ENCODE measurements around the gene PARP16.
A peak's percentile ranks its signal among the peaks of the same experiment; 100 is the strongest.

PARP16 gene

GRCh38 chr15:65328506-65329287, 42.0 kb upstream of the PARP16 start:
- TF ChIP-seq GATA3 (IDR thresholded peaks at IDR 0.05; ENCODE audit: low read depth, low read length) (no peak), GATA2 (IDR thresholded peaks at IDR 0.05; ENCODE audit: low read depth, low read length) (no peak)

DNA sequence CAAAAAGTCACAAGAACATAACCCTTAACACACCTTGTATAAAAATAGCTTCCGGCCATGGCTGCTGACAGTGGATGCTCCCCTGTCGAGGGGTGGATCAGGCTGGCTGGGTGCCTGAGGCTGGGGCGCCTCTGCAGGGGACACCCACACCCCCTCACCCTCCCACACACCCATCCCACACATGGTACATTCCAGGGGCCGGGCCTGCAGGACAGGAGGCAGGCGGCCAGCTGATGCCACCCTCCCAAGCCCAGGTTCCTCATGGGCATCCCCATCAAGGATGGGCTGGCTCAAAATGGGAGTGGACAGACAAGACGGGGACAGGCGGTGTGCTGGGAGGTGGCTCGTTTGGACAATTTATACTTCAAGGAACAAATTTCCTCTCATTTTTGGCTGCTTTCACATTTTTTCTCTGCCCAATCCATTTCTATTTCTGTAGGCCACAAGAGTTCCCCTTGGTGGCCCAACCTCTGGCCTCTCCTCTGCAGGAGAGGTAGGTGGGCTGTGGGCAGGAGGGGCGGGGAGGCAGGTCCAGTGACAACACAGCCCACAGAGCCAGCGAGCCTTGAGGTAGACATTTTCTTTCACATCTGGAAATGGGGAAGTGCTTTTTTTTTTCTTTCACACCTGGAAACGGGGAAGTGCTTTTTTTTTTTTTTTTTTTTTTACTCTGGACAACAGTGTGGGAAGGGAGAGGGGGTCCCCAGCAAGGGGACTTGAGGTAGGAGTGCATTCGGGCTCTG, 41.1 kb upstream of the PARP16 start:
- no peak for TF ChIP-seq GATA2 (IDR thresholded peaks at IDR 0.05; ENCODE audit: low read depth, low read length)
- TF ChIP-seq GATA3 (IDR thresholded peaks at IDR 0.05; ENCODE audit: low read depth, low read length) = no peak

GRCh38 chr15:65326818-65327217, 40.1 kb upstream of the PARP16 start:
- TF ChIP-seq GATA3 (IDR thresholded peaks at IDR 0.05; ENCODE audit: low read depth, low read length) (no peak), GATA2 (IDR thresholded peaks at IDR 0.05; ENCODE audit: low read depth, low read length) (no peak)

DNA sequence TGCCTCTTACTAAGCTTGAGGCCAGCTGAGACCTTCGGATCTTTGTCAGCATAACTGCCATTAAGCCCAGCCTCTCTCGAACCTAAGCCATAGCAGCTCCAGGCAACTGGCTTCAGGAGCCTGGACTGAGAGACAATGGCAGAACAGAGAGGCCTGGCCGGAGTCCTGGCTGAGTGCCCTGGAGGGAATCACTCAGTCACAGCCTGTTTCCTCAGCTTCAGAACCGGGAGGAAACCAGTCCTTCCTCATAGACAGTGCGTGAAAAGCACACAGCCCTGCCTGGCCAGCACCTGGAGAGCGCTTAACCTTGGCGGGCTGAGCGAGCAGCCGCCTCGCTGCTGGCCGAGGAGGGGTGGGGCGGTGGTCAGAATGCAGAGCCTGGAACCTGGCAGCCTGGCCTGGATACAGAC, 39.4 kb upstream of the PARP16 start:
- TF ChIP-seq GATA2 (IDR thresholded peaks at IDR 0.05; ENCODE audit: low read depth, low read length) (no peak), GATA3 (IDR thresholded peaks at IDR 0.05; ENCODE audit: low read depth, low read length) (no peak)

DNA sequence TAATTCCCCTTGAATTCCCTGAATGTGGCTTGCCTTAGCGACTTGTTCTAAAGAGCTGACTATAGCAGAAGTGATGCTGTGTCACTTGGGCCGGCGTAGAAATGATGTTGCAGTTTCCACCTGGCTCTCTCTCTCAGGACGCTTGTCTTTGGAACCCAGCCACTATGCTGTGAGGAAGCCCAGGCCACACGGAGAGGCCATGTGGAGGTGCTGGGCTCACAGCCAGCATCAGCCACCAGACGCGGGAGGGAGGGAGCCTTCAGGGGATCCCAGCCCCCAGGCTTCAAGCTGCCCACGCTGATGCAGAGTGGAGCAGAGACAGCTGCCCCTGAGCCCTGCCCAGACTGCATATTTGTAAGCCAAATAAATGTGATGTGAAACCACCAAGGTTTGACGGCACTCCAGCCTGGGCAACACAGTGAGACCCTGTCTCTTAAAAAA, 36.4 kb upstream of the PARP16 start:
- peak; percentile 27; the same call in 1 of the 2 replicates for TF ChIP-seq GATA2 (IDR thresholded peaks at IDR 0.05; ENCODE audit: low read depth, low read length)
- no peak for TF ChIP-seq GATA3 (IDR thresholded peaks at IDR 0.05; ENCODE audit: low read depth, low read length)

GRCh38 chr15:65318870-65319356, 32.2 kb upstream of the PARP16 start:
- TF ChIP-seq GATA2 (IDR thresholded peaks at IDR 0.05; ENCODE audit: low read depth, low read length) (no peak), GATA3 (IDR thresholded peaks at IDR 0.05; ENCODE audit: low read depth, low read length) (no peak)

DNA sequence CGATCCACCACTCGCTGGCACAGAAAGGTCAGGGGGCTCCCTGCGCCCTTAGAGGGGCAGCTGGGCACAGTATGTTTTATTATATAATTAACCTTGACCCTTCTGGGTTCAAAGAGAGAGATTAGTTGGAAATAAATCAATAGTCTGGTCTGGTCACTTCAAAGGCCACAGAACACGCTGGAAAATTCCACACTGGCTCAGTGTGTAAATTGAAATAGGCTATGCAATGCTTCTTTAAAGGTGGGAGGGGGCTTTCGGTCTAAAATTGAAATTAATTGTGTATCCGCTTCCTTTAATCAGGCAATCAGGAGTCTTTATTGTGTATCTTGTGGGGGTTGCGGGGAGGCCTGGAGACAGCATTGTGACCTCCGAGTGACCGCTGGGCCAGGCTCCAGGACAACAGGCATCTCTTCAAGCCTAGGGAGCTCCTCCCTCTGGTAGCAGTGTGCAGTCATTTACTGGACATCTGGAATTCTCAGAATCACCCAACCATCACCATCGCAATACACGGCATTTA, 25.8 kb upstream of the PARP16 start:
- TF ChIP-seq GATA2 (IDR thresholded peaks at IDR 0.05; ENCODE audit: low read depth, low read length) (no peak; the same call in 1 of the 2 replicates), GATA3 (IDR thresholded peaks at IDR 0.05; ENCODE audit: low read depth, low read length) (no peak)

DNA sequence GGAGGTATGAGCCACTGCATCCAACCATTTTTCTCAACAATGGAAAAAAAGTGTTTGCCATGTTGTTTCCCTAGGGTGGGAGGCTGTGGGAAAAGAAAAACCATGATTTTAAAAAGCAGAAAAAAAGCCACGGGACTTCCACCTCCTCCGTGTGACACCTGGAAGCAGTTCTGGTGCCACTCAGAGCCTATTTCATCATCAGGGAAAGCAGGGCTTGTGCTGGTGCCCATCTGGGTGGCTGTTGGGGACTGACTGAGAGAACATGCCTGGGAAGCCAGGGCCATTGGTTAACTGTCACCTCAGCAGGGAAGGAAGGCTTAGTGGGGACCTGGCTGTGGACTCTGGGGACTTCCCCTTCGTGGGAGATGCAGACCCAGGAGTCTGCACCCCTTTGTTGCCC, 25.1 kb upstream of the PARP16 start:
- no peak for TF ChIP-seq GATA3 (IDR thresholded peaks at IDR 0.05; ENCODE audit: low read depth, low read length)
- no peak for TF ChIP-seq GATA2 (IDR thresholded peaks at IDR 0.05; ENCODE audit: low read depth, low read length)

DNA sequence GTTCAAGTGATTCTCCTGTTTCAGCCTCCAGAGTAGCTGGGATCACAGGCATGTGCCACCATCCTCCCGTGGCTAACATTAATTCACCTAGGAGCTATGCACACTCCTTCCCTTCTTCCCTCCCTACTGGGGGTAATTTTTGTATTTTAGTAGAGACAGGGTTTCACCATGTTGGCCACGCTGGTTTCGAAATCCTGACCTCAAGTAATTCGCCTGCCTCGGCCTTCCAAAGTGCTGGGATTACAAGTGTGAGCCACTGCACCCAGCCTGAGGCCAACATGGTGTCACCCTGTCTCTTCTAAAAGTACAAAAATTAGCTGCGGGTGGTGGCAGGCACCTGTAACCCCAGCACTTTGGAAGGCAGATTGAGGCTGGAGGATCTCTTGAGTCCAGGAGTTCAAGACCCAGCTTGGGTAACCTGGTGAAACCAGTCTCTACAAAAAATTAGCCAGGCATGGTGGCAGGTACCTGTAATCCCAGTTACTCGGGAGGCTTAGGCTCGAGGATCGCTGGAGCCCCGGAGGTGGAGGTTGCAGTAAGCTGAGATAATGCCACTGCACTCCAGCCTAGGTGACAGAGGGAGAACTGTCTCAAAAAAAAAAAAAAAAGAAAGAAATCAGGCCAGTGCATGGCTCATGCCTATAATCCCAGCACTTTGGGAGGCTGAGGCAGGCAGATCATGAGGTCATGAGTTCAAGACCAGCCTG, 23.9 kb upstream of the PARP16 start:
- no peak for TF ChIP-seq GATA3 (IDR thresholded peaks at IDR 0.05; ENCODE audit: low read depth, low read length)
- no peak for TF ChIP-seq GATA2 (IDR thresholded peaks at IDR 0.05; ENCODE audit: low read depth, low read length)

GRCh38 chr15:65309882-65310418, 23.3 kb upstream of the PARP16 start:
- TF ChIP-seq GATA3 (IDR thresholded peaks at IDR 0.05; ENCODE audit: low read depth, low read length) = no peak
- no peak for TF ChIP-seq GATA2 (IDR thresholded peaks at IDR 0.05; ENCODE audit: low read depth, low read length)

DNA sequence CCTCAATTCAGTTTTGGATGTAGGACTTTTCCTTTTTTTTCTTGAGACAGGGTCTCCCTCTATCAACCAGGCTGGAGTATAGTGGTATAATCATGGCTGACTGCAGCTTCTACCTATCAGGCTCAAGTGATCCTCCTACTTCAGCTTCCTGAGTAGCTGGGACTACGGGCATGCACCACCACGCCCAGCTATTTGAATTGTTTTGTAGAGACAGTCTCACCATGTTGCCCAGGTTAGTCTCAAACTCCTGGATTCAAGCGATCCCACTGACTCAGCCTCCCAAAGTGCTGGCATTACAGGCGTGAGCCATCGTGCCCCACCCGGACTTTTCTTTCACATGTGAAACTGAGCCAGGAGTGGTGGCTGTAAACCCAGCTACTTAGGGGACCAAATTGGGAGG, 21.3 kb upstream of the PARP16 start:
- TF ChIP-seq GATA2 (IDR thresholded peaks at IDR 0.05; ENCODE audit: low read depth, low read length) (no peak), GATA3 (IDR thresholded peaks at IDR 0.05; ENCODE audit: low read depth, low read length) (no peak)

GRCh38 chr15:65306551-65306950, 19.9 kb upstream of the PARP16 start:
- no peak for TF ChIP-seq GATA3 (IDR thresholded peaks at IDR 0.05; ENCODE audit: low read depth, low read length)
- no peak for TF ChIP-seq GATA2 (IDR thresholded peaks at IDR 0.05; ENCODE audit: low read depth, low read length)

DNA sequence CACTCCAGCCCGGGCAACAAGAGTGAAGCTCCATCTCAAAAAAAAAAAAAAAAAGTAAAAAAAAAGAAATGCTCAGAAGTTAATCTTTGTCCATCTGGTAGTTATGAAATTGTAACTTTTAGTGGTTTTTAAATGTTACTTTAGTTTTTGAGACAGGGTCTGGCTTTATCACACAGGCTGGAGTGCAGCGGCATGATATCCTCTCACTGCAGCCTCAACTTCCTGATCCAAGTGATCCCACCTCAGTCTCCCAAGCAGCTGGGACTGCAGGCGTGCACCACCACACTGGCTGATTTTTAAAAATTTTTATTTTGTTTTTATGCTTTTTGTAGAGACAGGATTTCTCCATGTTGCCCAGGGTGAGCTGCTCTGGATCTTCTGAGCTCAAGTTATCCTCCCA, 19.1 kb upstream of the PARP16 start:
- TF ChIP-seq GATA2 (IDR thresholded peaks at IDR 0.05; ENCODE audit: low read depth, low read length) (no peak), GATA3 (IDR thresholded peaks at IDR 0.05; ENCODE audit: low read depth, low read length) (no peak)
